GM21423 (cell line): Measurements from ENCODE around the gene GFER.
"Not testable (repeated sequence)": the region's sequence is repeated elsewhere in the genome, so short reads cannot be mapped to it uniquely, and the experiment has no call there.

Experiments used
- ATAC-seq: cut with Tn5 transposase; IDR thresholded peaks from one replicate; pipeline ENCODE4 v1.9.1; 2021; ENCODE audit warnings: mild to moderate bottlenecking, moderate library complexity; ENCODE audit not compliant: unreplicated experiment

The GFER gene

DNA sequence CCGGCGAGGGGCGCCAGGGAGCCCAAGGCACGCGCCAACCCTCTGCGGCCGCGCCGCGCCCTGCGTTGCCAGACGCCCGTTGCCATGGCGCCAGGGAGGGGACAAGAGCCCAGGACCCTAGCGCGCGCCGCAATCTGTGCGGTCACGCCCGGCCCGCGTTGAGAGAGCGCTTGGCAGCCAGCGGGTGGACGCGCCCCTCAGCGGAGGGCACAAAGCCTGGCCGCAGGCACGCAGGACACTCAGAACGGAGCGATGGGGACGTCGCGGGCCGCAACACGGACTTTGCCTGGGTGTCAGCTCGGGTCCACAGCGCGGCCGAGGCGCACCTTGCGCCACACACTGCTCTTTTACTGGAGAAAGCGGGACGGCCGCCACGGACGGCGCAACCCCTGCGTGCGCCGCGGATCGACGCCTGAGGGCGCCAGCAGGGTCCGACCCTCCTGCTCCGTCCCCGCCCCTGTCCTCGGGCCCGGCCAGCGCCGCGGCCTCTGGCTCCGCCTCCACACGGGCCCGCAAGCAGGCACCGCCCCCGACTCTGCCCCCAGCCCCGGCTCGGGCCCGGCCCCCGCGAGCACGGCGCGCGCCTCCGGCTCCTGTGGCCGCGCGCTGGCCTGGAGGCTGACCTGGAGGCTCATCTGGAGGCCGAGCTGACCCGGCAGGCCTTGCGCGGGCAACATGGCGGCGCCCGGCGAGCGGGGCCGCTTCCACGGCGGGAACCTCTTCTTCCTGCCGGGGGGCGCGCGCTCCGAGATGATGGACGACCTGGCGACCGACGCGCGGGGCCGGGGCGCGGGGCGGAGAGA lies at the start of gene GFER:
GFER (plus strand) TSS at position 650 of the 803 bp plus-strand sequence; CDS start at position 676, 26 bp downstream.
- ATAC-seq: peak; percentile 73

DNA sequence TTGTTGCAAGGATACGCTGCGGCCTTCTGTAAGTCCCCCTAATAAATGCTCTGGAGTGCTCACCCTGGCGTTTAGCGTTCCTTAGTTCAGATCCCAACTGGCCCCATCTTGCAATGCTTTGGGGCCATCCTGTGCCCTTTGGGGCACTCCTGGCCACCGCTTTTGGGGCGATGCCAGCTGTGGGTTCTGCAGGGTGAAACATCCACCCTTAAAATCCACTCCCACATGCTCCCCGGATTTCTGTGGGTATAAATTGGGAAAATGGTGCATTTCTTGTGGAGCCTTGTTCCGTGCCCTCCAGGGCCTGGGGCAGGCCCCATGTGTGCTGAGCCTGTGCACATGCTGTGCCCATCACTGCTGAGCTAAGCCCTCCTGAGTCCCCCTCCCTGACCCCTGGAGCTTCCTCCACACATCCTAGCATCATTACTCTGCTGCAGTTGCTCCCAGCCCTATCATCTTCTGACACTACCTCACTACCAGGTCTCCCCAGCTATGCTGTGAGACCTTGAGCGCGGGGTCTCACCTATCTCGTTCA lies 47.0 kb upstream of the GFER start:
- no peak for ATAC-seq

- ATAC-seq: no peak
Observed at GRCh38 chr16:1938316-1938715, 45.7 kb upstream of the GFER start.

DNA sequence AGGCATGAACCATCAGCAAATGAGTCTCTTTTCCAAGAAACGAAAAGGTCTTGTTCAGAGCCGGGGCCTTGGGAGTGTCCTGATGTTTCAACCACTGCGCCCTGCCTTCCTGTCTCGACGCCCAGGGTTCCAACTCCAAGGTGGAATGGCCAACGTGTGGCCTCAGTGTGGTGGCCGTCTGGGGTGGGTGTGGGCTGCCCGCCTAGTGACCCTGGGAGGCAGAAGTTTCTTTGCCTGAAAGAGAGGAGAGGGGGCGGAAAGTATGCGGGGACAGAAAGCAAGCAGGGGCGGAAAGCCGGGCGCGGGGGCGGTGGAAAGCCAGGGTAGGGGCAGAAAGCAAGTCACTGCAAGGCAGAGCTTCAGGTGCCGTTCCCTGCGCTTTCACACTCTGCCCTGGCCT lies 45.1 kb upstream of the GFER start:
- no peak for ATAC-seq

- not testable (repeated sequence) for ATAC-seq
Observed at GRCh38 chr16:1939833-1940232, 44.2 kb upstream of the GFER start.

DNA sequence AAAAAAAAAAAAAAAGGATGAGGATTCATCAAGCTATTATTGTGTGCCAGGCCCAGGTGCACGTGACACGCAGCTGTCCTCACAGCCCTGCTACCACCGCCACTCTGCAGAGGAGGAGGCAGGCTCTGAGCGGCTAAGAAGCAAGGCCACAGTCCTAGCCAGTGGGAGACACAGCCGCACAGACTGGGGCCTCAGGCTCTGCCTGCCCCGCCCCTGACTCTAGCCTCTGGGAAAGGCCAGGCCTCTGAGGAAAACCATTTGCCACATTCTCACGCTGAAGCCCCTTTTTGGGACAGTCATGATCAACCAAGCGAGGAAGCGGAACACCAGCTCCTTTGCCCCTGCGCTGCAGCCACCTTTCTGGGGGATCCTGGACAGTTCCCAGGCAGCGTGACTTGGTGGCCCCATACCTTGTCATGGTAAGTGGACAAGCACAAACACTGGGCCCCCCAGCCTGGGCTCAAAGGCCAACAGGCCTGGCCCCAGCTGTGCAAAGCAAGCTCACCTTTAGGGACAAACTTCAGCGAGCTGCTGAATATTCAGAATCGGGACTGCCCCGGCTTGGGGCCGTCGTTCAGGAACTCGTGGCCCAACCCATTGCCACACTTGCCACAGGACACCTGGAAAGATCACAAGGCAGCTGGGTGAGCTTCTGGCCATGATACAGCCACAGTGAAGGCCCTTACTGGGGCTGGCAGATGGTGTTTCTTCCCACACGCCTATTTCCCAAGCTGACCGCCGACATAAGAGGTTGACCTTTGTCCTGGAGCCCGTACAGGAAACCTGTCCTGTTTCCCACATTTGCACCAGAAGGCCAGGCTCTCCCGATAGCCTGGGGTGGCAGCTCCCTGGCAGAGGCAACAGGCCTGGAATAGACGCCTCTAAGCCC lies 43.5 kb upstream of the GFER start:
- no peak for ATAC-seq

DNA sequence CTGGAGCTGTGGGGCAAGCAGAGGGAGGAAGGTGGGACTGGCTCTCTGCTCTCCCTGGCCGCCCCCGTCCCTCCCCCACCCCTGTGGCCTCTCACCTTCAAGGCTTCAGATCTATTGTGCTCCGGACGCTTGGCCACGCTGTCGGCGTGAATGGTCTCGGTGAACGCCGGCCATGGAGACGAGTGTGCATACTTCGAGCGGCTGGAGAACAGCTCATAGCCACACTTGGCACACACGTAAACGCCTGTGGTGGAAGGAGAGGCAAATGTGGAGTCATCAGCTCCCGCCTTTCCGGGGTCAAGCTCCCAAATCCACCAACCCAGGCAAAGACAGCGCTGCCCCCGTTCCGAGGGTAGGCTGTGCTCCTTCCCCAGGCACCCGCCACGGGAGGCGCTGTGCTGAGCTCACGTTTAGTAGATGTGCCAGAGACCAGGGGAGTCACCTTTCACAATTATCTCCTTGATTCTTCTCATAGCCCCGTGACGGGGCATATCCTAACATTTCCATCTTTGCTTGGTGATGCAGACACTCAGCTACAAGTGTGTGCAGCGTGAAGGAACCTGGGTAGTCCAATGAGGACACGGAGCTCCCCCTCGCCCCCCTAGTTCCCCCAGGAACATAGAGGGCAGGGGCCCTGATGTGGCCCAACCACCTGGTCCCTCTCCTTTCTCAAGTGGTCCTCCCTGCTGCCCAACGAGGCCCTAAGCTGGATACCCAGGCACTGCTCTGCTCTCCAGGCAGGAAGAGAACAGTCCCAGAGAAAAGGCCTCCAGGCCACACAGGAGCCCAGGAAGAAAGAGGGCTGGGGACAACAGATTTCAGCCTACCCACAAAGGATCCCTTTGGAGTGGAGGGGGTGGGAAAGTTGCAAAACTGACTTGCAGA lies 42.6 kb upstream of the GFER start:
- ATAC-seq: no peak

GRCh38 chr16:1942047-1942809 lies 41.8 kb upstream of the GFER start:
- ATAC-seq: no peak

- peak; percentile 93 for ATAC-seq
Observed at GRCh38 chr16:1942810-1943726, 40.9 kb upstream of the GFER start, which contains the start of gene MSRB1. TSS of gene MSRB1 (minus strand) at chr16:1943199. CDS start at chr16:1943156, 43 bp downstream.

DNA sequence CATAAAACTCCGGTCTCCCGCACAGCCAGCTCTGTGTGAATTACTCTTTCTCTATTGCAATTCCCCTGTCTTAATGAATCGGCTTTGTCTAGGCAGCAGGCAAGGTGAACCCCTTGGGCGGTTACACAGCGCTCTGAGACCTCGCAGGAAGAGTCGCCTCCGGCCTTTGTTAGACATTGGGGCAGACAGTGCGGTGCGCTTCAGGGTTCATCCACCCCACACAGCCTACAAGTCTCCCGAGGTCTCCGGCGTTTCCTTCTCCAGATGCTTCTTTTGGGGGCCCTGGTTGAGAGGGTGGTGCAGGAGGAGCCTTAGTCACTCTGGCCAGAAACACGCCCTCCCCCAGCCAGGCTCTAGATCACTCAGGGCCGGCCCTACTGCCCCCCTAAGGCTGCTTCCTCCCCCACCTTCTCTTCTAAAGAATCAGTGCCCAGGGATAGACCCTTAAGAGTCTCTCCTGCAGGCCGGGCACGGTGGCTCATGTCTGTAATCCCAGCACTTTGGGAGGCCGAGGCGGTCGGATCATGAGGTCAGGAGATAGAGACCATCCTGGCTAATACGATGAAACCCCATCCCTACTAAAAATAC lies 39.3 kb upstream of the GFER start:
- no peak for ATAC-seq

DNA sequence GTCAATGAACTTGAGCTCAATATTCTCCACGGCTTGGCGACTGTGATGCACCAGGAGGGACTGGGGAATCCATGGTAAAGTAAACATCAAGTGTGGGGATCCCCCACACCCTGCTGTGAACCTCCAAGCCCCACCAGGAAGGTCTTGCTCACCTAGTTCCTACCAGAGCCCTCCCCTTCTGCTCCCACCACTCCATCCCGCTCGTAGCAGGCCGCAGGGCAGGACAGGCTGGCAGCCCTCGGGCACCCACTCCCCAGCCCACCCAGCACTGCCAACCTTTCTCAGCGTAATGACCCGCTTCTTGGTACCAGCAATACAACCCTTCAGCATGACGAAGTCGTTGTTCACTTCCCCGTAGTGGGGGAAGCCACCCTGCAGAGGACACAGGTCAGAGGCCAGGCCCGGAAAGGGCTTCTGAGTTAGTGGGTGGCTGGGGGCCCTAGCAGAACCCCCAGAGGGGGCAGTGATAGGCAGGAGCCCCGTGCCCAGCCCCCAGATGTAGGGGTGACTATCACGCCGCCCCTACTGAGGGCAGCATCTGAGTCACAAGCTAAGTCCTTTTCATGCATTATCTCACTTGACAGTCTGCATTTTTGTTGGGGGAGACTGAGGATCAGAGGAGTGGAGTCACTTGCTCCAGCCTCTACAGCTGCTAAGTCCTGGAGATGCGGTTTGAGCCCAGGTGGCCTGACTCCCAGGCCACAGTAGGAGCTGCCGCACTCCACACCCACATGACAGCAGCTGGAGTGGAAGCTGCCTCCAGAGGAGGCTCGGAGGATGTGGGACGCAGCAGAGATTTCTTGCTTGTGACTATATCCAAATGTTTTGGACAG lies 38.2 kb upstream of the GFER start:
- no peak for ATAC-seq

GRCh38 chr16:1946495-1947368 lies 37.3 kb upstream of the GFER start:
- ATAC-seq: no peak

DNA sequence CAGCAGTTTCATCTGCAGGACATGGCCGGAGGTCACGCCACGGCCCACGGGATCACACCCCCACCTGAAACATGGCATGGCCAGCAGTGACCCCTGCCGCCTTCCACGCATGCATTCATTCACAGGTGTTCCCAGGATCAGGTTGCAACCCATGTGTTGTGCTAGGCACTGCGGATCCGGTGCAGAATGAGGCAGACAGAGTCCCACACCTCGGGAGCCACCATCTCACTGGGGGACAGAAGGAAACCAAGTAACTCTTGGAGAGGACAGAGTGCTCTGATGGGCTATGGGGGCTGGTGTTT lies 36.7 kb upstream of the GFER start:
- ATAC-seq: no peak

DNA sequence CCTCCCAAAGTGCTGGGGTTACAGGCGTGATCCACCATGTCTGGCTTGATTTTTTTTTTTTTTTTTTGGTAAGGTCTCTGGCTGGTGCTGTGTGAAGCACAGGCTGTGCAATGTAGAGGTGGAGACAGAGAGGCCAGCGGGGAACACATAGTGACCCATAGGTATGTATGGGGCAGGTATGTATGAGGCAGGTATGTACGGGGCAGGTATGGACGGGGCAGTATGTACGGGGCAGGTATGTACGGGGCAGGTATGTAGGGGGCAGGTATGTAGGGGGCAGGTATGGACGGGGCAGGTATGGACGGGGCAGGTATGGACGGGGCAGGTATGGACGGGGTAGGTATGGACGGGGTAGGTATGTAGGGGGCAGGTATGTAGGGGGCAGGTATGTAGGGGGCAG lies 34.5 kb upstream of the GFER start:
- ATAC-seq: no peak

DNA sequence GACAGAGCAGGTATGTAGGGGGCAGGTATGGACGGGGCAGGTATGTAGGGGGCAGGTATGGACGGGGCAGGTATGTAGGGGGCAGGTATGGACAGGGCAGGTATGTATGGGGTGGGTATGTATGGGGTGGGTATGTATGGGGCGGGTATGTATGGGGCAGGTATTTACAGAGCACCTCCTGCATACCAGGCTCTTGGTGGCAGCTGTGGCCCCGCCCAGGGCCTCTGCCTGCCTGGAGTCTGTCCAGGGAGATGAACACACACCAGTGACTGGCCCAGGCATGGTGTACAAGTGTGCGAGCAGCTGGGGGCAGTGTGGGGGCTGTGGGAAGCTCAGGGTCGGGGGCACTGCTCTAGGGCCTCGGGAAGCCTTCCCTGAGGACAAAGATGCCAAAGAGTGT lies 33.9 kb upstream of the GFER start:
- ATAC-seq: no peak

- no peak for ATAC-seq
Observed at GRCh38 chr16:1950559-1950958, 33.4 kb upstream of the GFER start.

- ATAC-seq: no peak
Observed at GRCh38 chr16:1953734-1954133, 30.3 kb upstream of the GFER start.
